Activated naive CD8-positive, alpha-beta T cell treated with anti-CD3 and anti-CD28 coated beads, Interleukin-2, amount 50 U/mL, for 16 hours (primary cell): ENCODE measurements around the gene TMEM74B.

Experiments used
- DNase-seq: peaks from one replicate; pipeline ENCODE4 v3.0.0-alpha.2; 2020; ENCODE audit warnings: low read depth, low spot score

The TMEM74B gene

GRCh38 chr20:1205802-1206201 is 21.0 kb upstream of the TMEM74B start:
- DNase-seq, result no peak

- DNase-seq, result no peak
Measured at GRCh38 chr20:1204576-1204975, 19.8 kb upstream of the TMEM74B start.

- DNase-seq, result no peak
Measured at GRCh38 chr20:1204113-1204512, 19.3 kb upstream of the TMEM74B start.

GRCh38 chr20:1203630-1204029 is 18.8 kb upstream of the TMEM74B start:
- no peak for DNase-seq

GRCh38 chr20:1202762-1203504 is 18.2 kb upstream of the TMEM74B start, which contains the start of gene C20orf202:
Gene C20orf202 (plus strand): TSS chr20:1203454. CDS start chr20:1203586, 132 bp downstream.
- DNase-seq, result no peak

- no peak for DNase-seq
Measured at GRCh38 chr20:1199964-1200363, 15.2 kb upstream of the TMEM74B start.

- no peak for DNase-seq
Measured at GRCh38 chr20:1199212-1199873, 14.6 kb upstream of the TMEM74B start.

- no peak for DNase-seq
Measured at GRCh38 chr20:1198751-1199150, 14.0 kb upstream of the TMEM74B start.

- DNase-seq, result no peak
Measured at GRCh38 chr20:1197801-1198200, 13.0 kb upstream of the TMEM74B start.

GRCh38 chr20:1196634-1197033 is 11.9 kb upstream of the TMEM74B start:
- no peak for DNase-seq

GRCh38 chr20:1195226-1195625 is 10.4 kb upstream of the TMEM74B start:
- no peak for DNase-seq

GRCh38 chr20:1191299-1191698 is 6.5 kb upstream of the TMEM74B start:
- DNase-seq, result no peak

GRCh38 chr20:1190847-1191246 is 6.1 kb upstream of the TMEM74B start:
- DNase-seq, result no peak

GRCh38 chr20:1189827-1190226 is 5.0 kb upstream of the TMEM74B start:
- no peak for DNase-seq

GRCh38 chr20:1188347-1188746 is 3.6 kb upstream of the TMEM74B start:
- no peak for DNase-seq

GRCh38 chr20:1187605-1188171 is 2.9 kb upstream of the TMEM74B start:
- DNase-seq, result no peak

GRCh38 chr20:1186367-1186991 is 1.7 kb upstream of the TMEM74B start:
- no peak for DNase-seq

- DNase-seq, result no peak
Measured at GRCh38 chr20:1185790-1186334, 1.1 kb upstream of the TMEM74B start.

- DNase-seq, result no peak
Measured at GRCh38 chr20:1185316-1185741, 548 bp upstream of the TMEM74B start.

GRCh38 chr20:1184260-1184637 is 532 bp downstream of the TMEM74B start:
- no peak for DNase-seq

GRCh38 chr20:1183153-1183552 is 1.6 kb downstream of the TMEM74B start:
- no peak for DNase-seq

- no peak for DNase-seq
Measured at GRCh38 chr20:1182106-1182505, 2.7 kb downstream of the TMEM74B start.
